Activated B cell treated with CpG ODN at 0.5 μM for 24 hours (primary cell): Measurements from ENCODE around the gene CELSR1. TPM values are rescaled to one million over a fixed set of nuclear protein-coding genes. Genes with fewer than 3 reads are reported as not detected.
A peak's percentile ranks its signal among the peaks of the same experiment; 100 is the strongest.

ENCODE experiments used
- ATAC-seq: fragments of 200-7000 bp; cut with Tn5 transposase; one replicate; pipeline ENCODE4 v1.10.0; 2021; ENCODE audit warnings: low read depth, mild to moderate bottlenecking, moderate library complexity
- CTCF ChIA-PET: fragments of 350-600 bp; sonication (Branson Sonifier 250); formaldehyde crosslinking; loops from one replicate; lab custom pipeline; 2021; ENCODE audit warnings: antibody characterized with exemption; lab: Charles Lee
- POLR2A ChIA-PET: fragments of 350-600 bp; sonication (Branson Sonifier 250); formaldehyde crosslinking; loops from one replicate; lab custom pipeline; 2021; ENCODE audit warnings: antibody characterized with exemption; lab: Charles Lee
- DNase-seq: peaks from one replicate; pipeline ENCODE4 v3.0.0; 2022
- H3K27ac Mint-ChIP-seq: one replicate; pipeline ENCODE4 v1.8.0; 2020; ENCODE audit warnings: mixed read lengths
- H3K27me3 Mint-ChIP-seq: one replicate; pipeline ENCODE4 v1.8.0; 2021; ENCODE audit warnings: mixed read lengths
- H3K36me3 Mint-ChIP-seq: one replicate; pipeline ENCODE4 v1.8.0; 2021; ENCODE audit warnings: low read depth, mixed read lengths
- H3K4me1 Mint-ChIP-seq: one replicate; pipeline ENCODE4 v1.8.0; 2021; ENCODE audit warnings: mixed read lengths
- H3K4me3 Mint-ChIP-seq: one replicate; pipeline ENCODE4 v1.8.0; 2020; ENCODE audit warnings: mild to moderate bottlenecking, mixed read lengths
- H3K9me3 Mint-ChIP-seq: one replicate; pipeline ENCODE4 v1.8.0; 2020; ENCODE audit warnings: mixed read lengths
- intact Hi-C: fragments of 100-400 bp; cut with micrococcal nuclease; formaldehyde crosslinking; loops from one replicate; pipeline ENCODE4 v1.15.1; 2024
- total RNA-seq: library from RNA; stranded (reverse); gene quantifications from 2 replicates; pipeline ENCODE4 v1.2.3, GENCODE V29; 2022
- TF ChIP-seq, protein P1 (sequence below): fragments of 200-600 bp; IDR thresholded peaks from one replicate; pipeline ENCODE4 v1.8.0; 2022; ENCODE audit warnings: antibody characterized with exemption, mild to moderate bottlenecking

The CELSR1 gene
- total RNA-seq, 1 donor from 2014 or later: 12.3 TPM

DNA sequence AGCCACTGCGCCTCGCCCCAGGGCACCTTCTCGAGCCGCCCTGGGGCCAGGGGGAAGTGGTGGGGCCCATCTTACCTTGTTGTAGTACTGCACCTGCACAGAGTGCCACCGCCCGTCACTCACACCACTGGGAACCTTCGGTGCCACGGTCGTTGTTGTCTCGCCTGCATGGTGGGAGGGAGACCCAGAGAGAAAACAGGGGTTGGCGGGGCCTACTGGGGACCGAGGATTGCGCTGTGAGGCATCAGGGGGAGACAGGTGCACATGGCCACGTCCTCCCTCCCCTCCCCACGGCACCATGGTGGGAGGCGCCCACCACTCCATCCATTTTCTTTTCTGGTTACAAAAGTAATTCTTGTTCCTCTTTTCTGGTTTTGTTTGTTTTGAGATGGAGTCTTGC is 104.1 kb downstream of the CELSR1 start:
- ATAC-seq: peak; percentile 70
- DNase-seq: peak; percentile 46
- H3K9me3 Mint-ChIP-seq: no peaks in the 10 kb centered on the region
- TF ChIP-seq, protein P1, sequence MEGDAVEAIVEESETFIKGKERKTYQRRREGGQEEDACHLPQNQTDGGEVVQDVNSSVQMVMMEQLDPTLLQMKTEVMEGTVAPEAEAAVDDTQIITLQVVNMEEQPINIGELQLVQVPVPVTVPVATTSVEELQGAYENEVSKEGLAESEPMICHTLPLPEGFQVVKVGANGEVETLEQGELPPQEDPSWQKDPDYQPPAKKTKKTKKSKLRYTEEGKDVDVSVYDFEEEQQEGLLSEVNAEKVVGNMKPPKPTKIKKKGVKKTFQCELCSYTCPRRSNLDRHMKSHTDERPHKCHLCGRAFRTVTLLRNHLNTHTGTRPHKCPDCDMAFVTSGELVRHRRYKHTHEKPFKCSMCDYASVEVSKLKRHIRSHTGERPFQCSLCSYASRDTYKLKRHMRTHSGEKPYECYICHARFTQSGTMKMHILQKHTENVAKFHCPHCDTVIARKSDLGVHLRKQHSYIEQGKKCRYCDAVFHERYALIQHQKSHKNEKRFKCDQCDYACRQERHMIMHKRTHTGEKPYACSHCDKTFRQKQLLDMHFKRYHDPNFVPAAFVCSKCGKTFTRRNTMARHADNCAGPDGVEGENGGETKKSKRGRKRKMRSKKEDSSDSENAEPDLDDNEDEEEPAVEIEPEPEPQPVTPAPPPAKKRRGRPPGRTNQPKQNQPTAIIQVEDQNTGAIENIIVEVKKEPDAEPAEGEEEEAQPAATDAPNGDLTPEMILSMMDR: no peak
- H3K36me3 Mint-ChIP-seq: peaks cover 9% of the 10 kb centered on the region
- no peaks in the 10 kb centered on the region for H3K27me3 Mint-ChIP-seq
- peaks cover 45% of the 10 kb centered on the region for H3K4me1 Mint-ChIP-seq
- ChIA-PET POLR2A (interaction anchor here (0.7 to 1.5 kb wide), 2 partner anchors 97 to 259 kb away, joined by 3 to 4 read pairs; partner anchors contain the start of gene TRMU), CTCF (interaction anchor here (1.5 kb wide), 1 partner anchor 66 kb away, joined by 3 read pairs; no protein-coding TSS in a partner anchor)
- peak overlapping the region; percentile 98 for H3K27ac Mint-ChIP-seq
- peak overlapping the region; percentile 94 for H3K4me3 Mint-ChIP-seq
- intact Hi-C loops: loop anchor here (1.0 to 5.0 kb wide), 2 partner anchors 44 to 107 kb away; no protein-coding TSS in a partner anchor

- TF ChIP-seq, protein P1: no peak
- Mint-ChIP-seq H3K9me3 (no peaks in the 10 kb centered on the region), H3K27ac (peak overlapping the region; percentile 98), H3K27me3 (no peaks in the 10 kb centered on the region), H3K36me3 (peaks cover 9% of the 10 kb centered on the region), H3K4me3 (peak overlapping the region; percentile 94), H3K4me1 (peaks cover 40% of the 10 kb centered on the region)
- CTCF ChIA-PET: interaction anchor here (1.5 kb wide), 1 partner anchor 65 kb away, joined by 3 read pairs; no protein-coding TSS in a partner anchor
- intact Hi-C loops: loop anchor here (1.0 to 5.0 kb wide), 2 partner anchors 45 to 108 kb away; no protein-coding TSS in a partner anchor
- DNase-seq: peak; percentile 34
- POLR2A ChIA-PET: interaction anchor here (1.0 to 1.5 kb wide), 2 partner anchors 43 to 96 kb away, joined by 3 read pairs; partner anchors contain the start of gene TRMU
- ATAC-seq: peak; percentile 62
These were observed 105.0 kb downstream of the CELSR1 start for GRCh38 chr22:46432164-46433068.

- ATAC-seq: no peak
- intact Hi-C loops: loop anchor here (5.0 kb wide), 1 partner anchor 46 kb away; no protein-coding TSS in a partner anchor
- Mint-ChIP-seq H3K27me3 (no peaks in the 10 kb centered on the region), H3K36me3 (peaks cover 15% of the 10 kb centered on the region), H3K4me1 (peaks cover 40% of the 10 kb centered on the region), H3K27ac (peak overlapping the region; percentile 98), H3K9me3 (peaks cover under 1% of the 10 kb centered on the region), H3K4me3 (peak overlapping the region; percentile 94)
- no peak for DNase-seq
- POLR2A ChIA-PET: no interaction called here
- TF ChIP-seq, protein P1: no peak
- CTCF ChIA-PET: no interaction called here
These were observed 106.2 kb downstream of the CELSR1 start for GRCh38 chr22:46430961-46431838.

- H3K36me3 Mint-ChIP-seq: peaks cover 28% of the 10 kb centered on the region
- POLR2A ChIA-PET: no interaction called here
- CTCF ChIA-PET: no interaction called here
These were observed 108.0 kb downstream of the CELSR1 start for GRCh38 chr22:46429325-46429853.

More at GRCh38 chr22:46429325-46429853, 108.0 kb downstream of the CELSR1 start:
- TF ChIP-seq, protein P1: no peak
- intact Hi-C loops: no loop called here
- DNase-seq: no peak
- no peak for ATAC-seq
- Mint-ChIP-seq H3K4me1 (peaks cover 53% of the 10 kb centered on the region), H3K27me3 (no peaks in the 10 kb centered on the region), H3K27ac (no peak overlapping the region), H3K4me3 (no peak overlapping the region), H3K9me3 (peaks cover 5% of the 10 kb centered on the region)
